ENCODE results near the gene RAB27B. TPM values are rescaled to one million over a fixed set of nuclear protein-coding genes. Genes with fewer than 3 reads are reported as not detected.

The RAB27B gene
- total RNA-seq, 1 experiment from 2014 or later: 0.87 TPM

DNA sequence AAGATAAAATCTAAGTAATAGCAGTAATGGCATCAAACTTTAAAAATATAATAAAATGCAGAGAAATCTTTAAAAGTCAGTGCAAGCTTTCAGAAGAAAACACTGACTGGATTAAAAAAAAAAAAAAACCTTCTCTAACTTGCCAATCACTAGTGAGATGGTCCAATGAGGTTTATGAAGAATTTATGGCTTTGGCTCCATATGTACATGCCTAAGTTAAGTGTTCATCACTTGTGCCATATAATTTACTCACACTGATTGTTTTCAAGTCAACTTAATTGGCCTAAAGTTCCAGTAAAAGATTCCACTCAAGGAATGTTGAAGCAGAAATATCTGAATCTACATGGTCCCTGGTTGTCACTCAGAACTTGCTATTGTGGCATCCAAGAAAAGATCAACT lies 40.7 kb upstream of the RAB27B start (continued):
- TF ChIP-seq ATF3 (CRISPR knock-in tag; conservative IDR thresholded peaks at IDR 0.05) (no peak), USF1 (CRISPR knock-in tag; IDR thresholded peaks at IDR 0.05) (no peak), NFYB (CRISPR knock-in tag; conservative IDR thresholded peaks at IDR 0.05; ENCODE audit: low read depth) (no peak), ZNF423 (CRISPR knock-in tag; IDR thresholded peaks at IDR 0.05) (no peak), KAT7 (CRISPR knock-in tag; IDR thresholded peaks at IDR 0.05; ENCODE audit: borderline replicate concordance) (no peak), PREB (CRISPR knock-in tag; IDR thresholded peaks at IDR 0.05; ENCODE audit: borderline replicate concordance) (no peak), JUN (CRISPR knock-in tag; IDR thresholded peaks at IDR 0.05) (no peak), ZSCAN18 (CRISPR knock-in tag; IDR thresholded peaks at IDR 0.05) (no peak)

- Mint-ChIP-seq H3K27ac (no peak overlapping the region), H3K4me3 (no peak overlapping the region), H3K36me3 (no peaks in the 10 kb centered on the region), H3K4me1 (peaks cover 5% of the 10 kb centered on the region; the same call in 1 of the 2 replicates), H3K9me3 (no peaks in the 10 kb centered on the region), H3K27me3 (ENCODE audit: low read depth) (no peaks in the 10 kb centered on the region)
- DNase-seq (ENCODE audit: low spot score): no peak
- no peak for ATAC-seq
- CTCF ChIA-PET: no interaction called here
- TF ChIP-seq, protein P1, sequence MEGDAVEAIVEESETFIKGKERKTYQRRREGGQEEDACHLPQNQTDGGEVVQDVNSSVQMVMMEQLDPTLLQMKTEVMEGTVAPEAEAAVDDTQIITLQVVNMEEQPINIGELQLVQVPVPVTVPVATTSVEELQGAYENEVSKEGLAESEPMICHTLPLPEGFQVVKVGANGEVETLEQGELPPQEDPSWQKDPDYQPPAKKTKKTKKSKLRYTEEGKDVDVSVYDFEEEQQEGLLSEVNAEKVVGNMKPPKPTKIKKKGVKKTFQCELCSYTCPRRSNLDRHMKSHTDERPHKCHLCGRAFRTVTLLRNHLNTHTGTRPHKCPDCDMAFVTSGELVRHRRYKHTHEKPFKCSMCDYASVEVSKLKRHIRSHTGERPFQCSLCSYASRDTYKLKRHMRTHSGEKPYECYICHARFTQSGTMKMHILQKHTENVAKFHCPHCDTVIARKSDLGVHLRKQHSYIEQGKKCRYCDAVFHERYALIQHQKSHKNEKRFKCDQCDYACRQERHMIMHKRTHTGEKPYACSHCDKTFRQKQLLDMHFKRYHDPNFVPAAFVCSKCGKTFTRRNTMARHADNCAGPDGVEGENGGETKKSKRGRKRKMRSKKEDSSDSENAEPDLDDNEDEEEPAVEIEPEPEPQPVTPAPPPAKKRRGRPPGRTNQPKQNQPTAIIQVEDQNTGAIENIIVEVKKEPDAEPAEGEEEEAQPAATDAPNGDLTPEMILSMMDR (IDR thresholded peaks at IDR 0.05): no peak
- TF ChIP-seq AR (CRISPR knock-in tag; IDR thresholded peaks at IDR 0.05): no peak
- TF ChIP-seq NR2C2 (CRISPR knock-in tag; IDR thresholded peaks at IDR 0.05): no peak
- TF ChIP-seq MAX (CRISPR knock-in tag; IDR thresholded peaks at IDR 0.05): no peak
- TF ChIP-seq, protein P2, sequence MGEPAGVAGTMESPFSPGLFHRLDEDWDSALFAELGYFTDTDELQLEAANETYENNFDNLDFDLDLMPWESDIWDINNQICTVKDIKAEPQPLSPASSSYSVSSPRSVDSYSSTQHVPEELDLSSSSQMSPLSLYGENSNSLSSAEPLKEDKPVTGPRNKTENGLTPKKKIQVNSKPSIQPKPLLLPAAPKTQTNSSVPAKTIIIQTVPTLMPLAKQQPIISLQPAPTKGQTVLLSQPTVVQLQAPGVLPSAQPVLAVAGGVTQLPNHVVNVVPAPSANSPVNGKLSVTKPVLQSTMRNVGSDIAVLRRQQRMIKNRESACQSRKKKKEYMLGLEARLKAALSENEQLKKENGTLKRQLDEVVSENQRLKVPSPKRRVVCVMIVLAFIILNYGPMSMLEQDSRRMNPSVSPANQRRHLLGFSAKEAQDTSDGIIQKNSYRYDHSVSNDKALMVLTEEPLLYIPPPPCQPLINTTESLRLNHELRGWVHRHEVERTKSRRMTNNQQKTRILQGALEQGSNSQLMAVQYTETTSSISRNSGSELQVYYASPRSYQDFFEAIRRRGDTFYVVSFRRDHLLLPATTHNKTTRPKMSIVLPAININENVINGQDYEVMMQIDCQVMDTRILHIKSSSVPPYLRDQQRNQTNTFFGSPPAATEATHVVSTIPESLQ (CRISPR knock-in tag; IDR thresholded peaks at IDR 0.05): no peak
- POLR2A ChIA-PET: no interaction called here
Measured at GRCh38 chr18:54790109-54790508, 38.2 kb upstream of the RAB27B start.

Measured in WTC11 (cell line).